ENCODE data around the gene SFXN4.
A peak's percentile ranks its signal among the peaks of the same experiment; 100 is the strongest.
"Not testable (repeated sequence)": the region's sequence is repeated elsewhere in the genome, so short reads cannot be mapped to it uniquely, and the experiment has no call there.

The SFXN4 gene

GRCh38 chr10:119143657-119144056, 21.9 kb downstream of the SFXN4 start:
- DNase-seq (ENCODE audit: low read depth, low spot score), result no peak

DNA sequence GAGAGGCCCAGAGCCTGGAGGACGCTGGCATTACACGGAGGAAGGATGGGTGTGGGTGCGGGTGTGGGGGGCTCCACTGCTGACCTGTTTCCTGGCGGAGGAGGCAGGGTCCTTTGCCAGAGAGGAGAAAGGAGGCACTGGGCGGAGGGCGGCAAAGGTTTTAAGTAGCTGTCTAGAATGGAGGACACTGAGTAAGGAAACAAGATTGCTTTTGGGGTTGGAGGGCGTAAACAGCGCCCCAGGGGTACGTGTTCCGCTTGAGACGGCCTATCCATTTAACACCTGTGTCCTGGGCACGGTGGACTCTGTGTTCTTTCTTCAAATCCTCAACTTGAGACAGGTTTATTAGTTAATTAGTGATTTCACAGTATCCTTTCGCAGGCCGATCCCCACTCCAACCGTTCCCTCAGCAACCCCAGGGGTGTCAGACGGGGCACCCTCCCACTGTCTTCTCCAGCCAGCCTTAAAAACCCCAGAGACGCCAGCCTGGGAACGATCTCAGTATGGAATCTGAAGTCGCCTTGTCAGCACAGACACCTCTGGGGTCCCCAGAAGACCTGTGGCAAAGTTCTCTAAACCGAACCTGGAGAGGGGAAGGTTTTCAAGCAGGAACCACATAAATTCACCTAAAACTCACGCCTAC, 24.8 kb downstream of the SFXN4 start:
- no peak for DNase-seq (ENCODE audit: low read depth, low spot score)

DNA sequence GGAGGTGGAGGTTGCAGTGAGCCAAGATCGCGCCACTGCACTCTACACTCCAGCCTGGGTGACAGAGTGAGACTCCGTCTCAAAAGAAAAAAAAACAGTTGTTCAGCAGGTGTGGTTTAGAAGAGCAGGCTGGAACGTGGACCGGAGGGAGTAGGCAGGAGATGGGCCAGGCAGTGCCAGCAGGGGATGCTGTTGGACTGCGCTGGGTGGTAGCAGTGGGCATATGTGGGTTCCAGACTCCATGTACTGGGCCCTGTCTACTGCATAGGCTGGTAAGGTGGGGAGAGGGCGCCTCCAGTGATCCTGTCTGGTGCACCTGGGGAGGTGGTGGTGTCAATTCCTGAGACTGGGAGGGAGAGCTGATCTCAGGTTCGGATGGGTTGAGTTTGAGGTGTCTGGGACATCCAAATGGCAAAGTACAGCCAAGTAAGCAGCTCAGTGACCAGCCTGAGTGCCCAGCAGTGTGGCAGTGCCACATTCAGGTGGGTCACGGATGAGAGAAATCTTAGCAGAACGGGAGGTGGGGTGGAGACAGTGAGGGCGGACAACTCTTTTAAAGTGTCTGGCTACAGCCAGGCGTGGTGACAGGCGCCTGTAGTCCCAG, 25.9 kb downstream of the SFXN4 start:
- DNase-seq (ENCODE audit: low read depth, low spot score), result no peak

- no peak for DNase-seq (ENCODE audit: low read depth, low spot score)
Observed at GRCh38 chr10:119138346-119139306, 26.9 kb downstream of the SFXN4 start.

- not testable (repeated sequence) for DNase-seq (ENCODE audit: low read depth, low spot score)
Observed at GRCh38 chr10:119137878-119138277, 27.6 kb downstream of the SFXN4 start.

DNA sequence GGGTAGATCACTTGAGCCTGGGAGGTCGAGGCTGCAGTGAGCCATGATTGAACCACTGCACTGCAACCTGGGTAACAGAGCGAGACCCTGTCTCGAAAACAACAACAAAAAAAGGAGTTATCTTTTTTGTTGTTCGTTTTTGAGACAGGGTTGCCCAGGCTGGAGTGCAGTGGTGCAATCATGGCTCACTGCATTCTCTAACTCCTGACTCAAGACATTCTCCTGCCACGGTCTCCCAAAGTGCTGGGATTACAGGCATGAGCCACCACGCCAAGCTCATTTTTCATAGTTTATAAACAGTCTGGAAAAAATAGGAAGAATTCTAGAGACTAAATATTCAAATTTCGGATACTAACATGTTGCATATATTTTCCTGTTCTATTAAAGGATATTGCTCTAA, 29.4 kb downstream of the SFXN4 start:
- DNase-seq (ENCODE audit: low read depth, low spot score), result no peak

- DNase-seq (ENCODE audit: low read depth, low spot score), result no peak
Observed at GRCh38 chr10:119135513-119135881, 30.0 kb downstream of the SFXN4 start.

GRCh38 chr10:119133949-119134348, 31.6 kb downstream of the SFXN4 start:
- no peak for DNase-seq (ENCODE audit: low read depth, low spot score)

DNA sequence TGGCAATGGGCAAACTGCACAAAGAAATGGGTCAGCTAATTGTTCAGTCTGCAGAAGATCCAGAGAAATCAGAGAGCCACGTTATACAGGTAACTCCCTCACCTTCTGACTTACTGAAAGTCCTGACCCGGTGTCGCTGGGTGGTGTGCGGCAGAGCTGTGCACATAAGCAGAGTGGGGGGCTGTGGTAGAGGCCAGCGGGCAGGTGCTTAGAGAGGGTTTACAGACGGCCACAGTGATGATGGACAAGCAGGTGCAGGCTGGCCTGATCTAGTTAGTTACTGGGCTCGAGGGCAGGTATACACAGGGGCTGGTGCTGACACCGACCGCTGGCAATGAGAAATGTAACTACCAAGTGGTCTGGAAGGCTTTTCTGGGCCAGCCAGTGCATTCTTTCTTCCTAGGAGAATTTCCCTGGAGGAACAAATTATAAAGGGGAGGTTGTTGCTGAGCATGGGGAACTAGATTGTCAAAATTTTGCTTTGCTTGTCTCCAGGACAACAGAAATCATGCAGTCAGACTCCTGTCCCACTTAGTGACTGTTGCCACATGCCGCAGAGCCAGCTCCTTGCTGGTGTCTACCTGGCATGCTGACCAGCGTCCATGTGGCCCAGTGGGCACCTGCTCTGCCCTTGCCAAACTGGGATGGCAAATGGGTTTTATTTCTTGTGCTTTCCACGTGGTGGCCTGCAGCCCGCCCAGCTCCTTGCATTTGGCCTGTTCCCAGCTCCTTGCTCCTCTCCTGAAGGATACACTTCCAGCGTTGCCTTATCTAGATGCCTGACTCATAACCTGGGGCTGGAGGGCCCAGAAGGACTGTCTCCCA, 32.8 kb downstream of the SFXN4 start:
- no peak for DNase-seq (ENCODE audit: low read depth, low spot score)

DNA sequence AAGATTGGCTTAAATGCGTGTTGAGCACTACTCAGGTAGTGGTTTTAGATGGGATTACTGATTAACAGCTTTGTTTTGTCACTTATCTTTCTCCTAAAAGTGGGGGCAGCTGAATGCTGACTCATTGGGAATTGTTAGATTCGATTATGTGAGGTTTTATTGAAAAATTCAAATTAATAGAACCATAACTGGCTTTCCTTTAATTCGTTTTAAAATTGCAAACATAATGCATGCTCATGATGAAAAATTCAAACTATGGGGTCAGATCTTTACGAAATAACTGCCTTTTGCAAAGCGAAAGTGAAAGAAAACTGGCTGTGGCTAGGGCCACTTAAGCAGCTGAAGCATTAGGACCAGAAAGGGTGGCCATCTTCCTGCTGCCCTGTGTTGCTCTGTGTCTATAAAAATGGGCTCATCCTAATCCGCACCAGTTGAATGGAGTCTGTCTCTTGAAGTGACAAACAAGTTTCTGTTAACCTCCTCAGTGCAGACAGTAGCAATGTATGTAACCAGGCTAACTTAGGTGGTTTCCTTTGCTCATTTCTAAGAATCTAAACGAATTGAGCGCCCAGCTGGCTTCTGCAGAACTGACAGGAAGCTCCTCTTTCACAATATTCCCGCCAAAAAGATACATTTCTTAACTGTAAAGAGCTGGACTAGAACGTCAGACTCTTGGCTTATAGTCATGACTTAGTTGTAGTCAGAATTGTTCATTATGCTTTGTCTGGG, 33.8 kb downstream of the SFXN4 start:
- peak; percentile 12 for DNase-seq (ENCODE audit: low read depth, low spot score)

DNA sequence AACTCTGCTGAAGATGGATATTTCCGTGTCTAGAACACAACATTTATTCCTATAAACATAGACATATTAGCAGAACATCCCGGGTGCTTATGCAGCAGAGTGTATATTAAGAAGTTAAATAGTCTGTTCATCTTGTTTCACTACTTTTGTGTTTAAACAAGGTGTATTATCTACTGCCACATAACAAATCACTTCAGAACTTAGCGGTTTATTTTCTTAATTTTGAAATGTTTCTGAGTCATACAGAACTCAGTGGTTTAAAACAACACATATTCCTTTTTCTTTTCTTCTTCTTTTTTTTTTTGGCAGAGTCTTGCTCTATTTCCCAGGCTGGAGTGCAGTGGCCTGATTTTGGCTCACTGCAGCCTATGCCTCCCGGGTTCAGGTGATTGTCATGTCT, 35.8 kb downstream of the SFXN4 start:
- no peak for DNase-seq (ENCODE audit: low read depth, low spot score)

GRCh38 chr10:119125942-119126341, 39.6 kb downstream of the SFXN4 start:
- DNase-seq (ENCODE audit: low read depth, low spot score), result no peak

- DNase-seq (ENCODE audit: low read depth, low spot score), result no peak
Observed at GRCh38 chr10:119120875-119121274, 44.6 kb downstream of the SFXN4 start.

DNA sequence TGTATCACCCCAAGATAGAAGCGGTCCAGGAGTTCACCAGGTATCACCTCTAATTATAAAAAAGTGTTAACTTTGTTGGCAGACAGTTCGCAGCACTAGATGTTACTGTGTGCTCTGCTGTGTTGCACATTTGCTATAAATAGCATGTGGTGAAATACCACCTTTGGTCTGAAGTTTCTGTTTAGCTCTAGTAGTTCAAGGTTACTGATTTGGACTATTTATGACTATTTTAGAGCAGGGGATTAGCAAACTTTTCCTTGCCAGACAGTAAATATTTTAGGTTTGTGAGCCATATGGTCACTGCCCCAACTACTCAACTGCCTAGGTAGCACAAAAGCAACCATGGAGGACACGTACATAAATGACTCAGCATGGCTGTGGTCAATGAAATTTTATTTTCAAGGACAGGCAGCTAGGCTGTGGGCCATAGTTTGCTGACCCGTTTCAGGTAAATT, 45.1 kb downstream of the SFXN4 start:
- no peak for DNase-seq (ENCODE audit: low read depth, low spot score)

DNA sequence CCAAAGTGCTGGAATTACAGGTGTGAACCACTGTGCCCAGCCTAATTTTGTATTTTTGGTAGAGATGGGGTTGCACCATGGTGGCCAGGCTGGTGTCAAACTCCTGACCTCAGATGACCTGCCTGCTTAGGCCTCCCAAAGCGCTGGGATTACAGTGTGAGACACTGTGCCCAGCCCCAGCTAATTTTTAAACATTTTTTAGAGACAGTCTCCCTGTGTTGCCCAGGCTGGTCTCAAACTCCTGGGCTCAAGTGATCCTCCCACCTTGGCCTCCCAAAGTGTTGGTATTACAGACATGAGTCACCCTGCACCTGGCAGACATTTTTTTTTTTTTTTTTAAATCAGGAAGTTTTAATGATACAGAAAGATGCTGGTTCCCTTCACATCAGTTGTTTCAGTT, 46.1 kb downstream of the SFXN4 start:
- DNase-seq (ENCODE audit: low read depth, low spot score), result no peak

DNA sequence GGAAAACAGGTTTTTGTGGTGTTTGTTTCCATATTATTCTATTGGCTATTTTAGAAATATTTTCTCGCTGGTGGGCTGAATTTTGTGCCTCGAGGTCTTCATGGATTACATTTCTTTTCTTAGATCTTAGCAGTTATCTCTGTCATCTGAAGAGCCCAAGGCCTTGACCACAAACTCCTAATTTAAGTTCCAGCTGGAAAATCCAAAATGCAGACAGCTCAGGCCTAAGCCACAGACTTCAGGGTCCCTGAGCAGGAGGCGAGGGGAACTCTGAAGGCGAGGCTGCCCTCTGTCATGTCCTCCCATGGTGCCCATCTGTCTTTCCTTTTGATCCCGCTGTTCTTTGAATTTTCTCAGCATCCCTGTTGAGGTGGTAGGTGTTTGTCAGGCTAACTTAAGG, 47.3 kb downstream of the SFXN4 start:
- no peak for DNase-seq (ENCODE audit: low read depth, low spot score)

DNA sequence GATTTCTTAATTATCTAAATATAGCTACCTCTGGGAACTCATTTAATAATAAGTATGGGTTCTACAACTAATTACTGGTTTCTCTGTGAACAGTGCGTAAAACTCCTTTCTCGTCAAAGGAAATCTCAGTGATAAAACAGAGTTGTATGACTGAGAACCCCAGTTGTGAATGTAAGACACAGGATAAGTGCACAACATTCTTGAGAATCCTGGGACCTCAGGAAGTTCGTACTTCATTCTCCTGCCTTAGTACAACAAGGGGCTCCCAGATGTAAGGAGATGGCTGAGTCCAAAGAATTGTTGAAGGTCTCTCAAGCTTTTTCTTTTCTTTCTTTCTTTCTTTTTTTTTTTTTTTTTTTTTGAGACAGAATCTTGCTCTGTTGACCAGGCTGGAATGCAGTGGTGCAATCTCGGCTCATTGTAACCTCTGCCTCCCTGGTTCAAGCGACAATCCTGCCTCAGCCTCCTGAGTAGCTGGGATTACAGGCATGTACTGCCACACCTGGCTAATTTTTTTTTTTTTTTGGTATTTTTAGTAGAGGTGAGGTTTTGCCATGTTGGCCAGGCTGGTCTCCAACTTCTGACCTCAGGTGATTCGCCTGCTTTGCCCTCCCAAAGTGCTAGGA, 49.1 kb downstream of the SFXN4 start:
- no peak for DNase-seq (ENCODE audit: low read depth, low spot score)

DNA sequence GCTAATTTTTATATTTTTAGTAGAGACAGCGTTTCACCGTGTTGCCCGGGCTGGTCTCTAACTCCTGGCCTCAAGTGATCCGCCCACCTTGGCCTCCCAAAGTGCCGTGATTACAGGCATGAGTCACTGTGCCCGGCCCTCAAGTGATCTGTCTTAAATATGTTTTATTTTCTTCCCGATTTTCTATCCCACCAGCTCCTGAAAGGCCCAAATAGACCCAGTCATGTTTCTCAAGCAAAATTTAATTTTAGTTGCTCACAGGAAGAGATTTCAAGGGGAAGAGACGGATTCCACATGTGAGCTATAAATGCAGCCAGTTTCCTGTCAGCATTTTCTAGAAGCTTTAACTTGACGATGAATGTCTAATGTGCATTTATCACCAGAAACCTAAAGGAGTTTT, 49.6 kb downstream of the SFXN4 start:
- DNase-seq (ENCODE audit: low read depth, low spot score), result no peak

DNA sequence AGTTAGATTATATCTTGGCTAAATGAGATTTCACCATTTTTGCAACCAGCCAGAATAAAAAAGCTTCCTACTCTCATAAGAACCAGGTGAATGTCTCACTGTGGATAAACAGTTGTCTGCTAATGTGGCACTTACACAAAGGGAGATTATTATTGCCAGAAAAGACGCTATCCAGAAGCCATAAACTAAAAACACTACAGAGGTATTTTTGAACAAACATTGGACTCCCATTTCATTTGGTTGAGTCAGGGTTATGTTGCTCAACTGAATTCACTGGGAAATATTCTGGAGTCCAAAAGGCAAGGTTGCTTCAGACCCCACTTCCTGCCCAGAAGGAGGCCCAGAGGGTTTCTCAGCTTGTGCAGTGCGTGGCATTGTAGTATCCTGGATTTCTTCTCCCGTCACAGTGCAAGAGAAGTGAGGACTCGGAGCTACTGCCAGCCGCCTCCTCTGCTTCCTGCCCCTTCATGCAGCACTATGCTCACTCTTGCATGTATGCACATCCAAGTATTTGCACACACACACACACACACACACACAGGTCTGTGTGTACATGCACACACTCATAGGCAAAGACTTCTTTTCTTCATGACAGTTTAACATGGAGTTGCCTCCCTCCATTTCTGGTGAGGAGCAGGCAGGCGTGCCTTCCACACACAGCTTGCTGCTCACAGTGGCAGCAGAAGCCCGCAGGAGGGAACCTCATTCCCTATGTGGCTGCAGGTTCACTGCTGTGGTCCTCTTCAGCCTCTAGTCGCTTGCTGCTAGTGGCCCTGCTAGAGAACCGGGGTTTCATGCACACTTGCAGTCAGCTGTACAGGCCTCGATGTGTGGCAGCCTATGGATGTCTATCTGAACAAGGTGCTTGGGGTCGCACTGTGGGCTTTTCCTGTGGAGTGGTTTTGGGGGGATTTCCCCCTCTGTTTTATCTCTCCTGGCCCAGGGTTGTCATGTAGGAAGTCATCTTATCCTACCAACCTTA, 51.5 kb downstream of the SFXN4 start:
- DNase-seq (ENCODE audit: low read depth, low spot score), result peak; percentile 21

All from smooth muscle cell of the brain vasculature (primary cell).